ENCODE measurements around the gene CD55. TPM values are rescaled to one million over a fixed set of nuclear protein-coding genes. Genes with fewer than 3 reads are reported as not detected.

CD55 gene
- total and polyA plus RNA-seq, 2 of the 8 experiments (the other 6 are each of a cell fraction or from before 2014, with no cell fraction given) = 20.1 to 22.8 TPM

DNA sequence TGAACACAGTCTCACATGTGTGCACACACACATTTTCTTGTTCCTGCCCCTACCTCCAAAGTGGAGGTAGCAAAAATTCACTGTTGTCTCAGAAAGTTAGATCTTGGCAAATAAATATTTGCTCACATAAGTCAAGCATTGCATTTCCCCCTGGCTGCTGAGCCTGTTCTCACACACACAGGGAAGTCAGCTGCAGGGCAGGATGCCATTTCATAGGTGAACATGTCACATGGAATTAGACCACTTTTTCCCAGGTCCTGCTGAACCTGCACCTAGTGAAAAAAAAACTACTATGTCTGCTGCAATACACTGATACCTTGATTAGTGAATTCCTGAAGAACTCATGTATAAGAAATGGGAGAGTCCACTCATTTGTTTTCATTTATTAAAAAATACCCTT, 5.3 kb upstream of the CD55 start:
- Histone ChIP-seq H3K27ac (ENCODE audit: low read depth, low read length) (no peak overlapping the region), H3K18ac (ENCODE audit: extremely low read depth, low read length) (peak overlapping the region; percentile 39; the same call in 1 of the 2 replicates), H3K36me3 (ENCODE audit: control insufficient read depth in 2 of 4, insufficient read depth in 4 of 4, low read length in 3 of 4) (no peaks in the 10 kb centered on the region; a peak in 1 of 8 replicates), H2AFZ (ENCODE audit: low read length) (no peak overlapping the region), H3K23me2 (ENCODE audit: low read depth, low read length) (peaks cover 4% of the 10 kb centered on the region), H4K8ac (ENCODE audit: extremely low read depth, insufficient read depth, low read length) (no peak overlapping the region), H3K4me1 (replicated peaks in 1 of 4; ENCODE audit: control insufficient read depth in 3 of 4, insufficient read depth in 4 of 4, low read length in 3 of 4) (peaks cover 1 to 7% (median 6%) of the 10 kb centered on the region in 4 experiments; a peak in 3 of 7 replicates), H3K14ac (ENCODE audit: insufficient read length) (no peak overlapping the region), H2AK5ac (ENCODE audit: low read depth, low read length) (no peak overlapping the region), H3K79me1 (ENCODE audit: low read depth, low read length) (no peaks in the 10 kb centered on the region), H2BK12ac (ENCODE audit: low read depth, low read length) (0 out of 2 replicates have a peak overlapping the region, but pooled peaks have one; percentile 4), H3K56ac (replicated peaks; ENCODE audit: insufficient read length, low read depth, low read length) (no peak overlapping the region), H3K4me2 (ENCODE audit: insufficient read depth in 1 of 2, low read depth in 2 of 2, low read length in 2 of 2) (no peak overlapping the region), H2BK120ac (replicated peaks; ENCODE audit: low read depth, low read length) (no peak overlapping the region), H3K4me3 (ENCODE audit: extremely low read depth in 1 of 4, insufficient read depth in 2 of 4, low read depth in 3 of 4, low read length in 4 of 4) (no peak overlapping the region), H3K27me3 (replicated peaks in 1 of 4; ENCODE audit: control insufficient read depth in 3 of 4, extremely low read depth in 1 of 4, insufficient read depth in 3 of 4, low read length in 3 of 4) (no peaks in the 10 kb centered on the region), H4K20me1 (replicated peaks in 1 of 2; ENCODE audit: control insufficient read depth in 1 of 2, insufficient read depth in 2 of 2, low read length in 2 of 2) (peaks cover 0 to 3% of the 10 kb centered on the region in 2 experiments), H3K23ac (ENCODE audit: insufficient read length) (no peak overlapping the region), H2BK20ac (ENCODE audit: low read length) (no peak overlapping the region), H4K91ac (replicated peaks; ENCODE audit: insufficient read length, low read length) (peak overlapping the region; percentile 15), H3K4ac (replicated peaks; ENCODE audit: insufficient read length, low read depth, low read length) (no peak overlapping the region), H2BK5ac (ENCODE audit: low read depth, low read length) (0 out of 2 replicates have a peak overlapping the region, but pooled peaks have one; percentile 27), H3K9ac (replicated peaks in 1 of 4; ENCODE audit: extremely low read depth in 1 of 4, low read depth in 3 of 4, low read length in 3 of 4) (no peak overlapping the region), H3K9me3 (ENCODE audit: insufficient read depth in 2 of 2, low read depth in 1 of 2, low read length in 1 of 2) (no peaks in the 10 kb centered on the region), H2BK15ac (ENCODE audit: low read length) (no peak overlapping the region), H3K79me2 (ENCODE audit: control insufficient read depth in 1 of 2, insufficient read depth in 2 of 2, low read length in 2 of 2) (no peaks in the 10 kb centered on the region), H4K5ac (ENCODE audit: insufficient read length, low read depth, low read length) (peak overlapping the region; percentile 29)
- DNase-seq (ENCODE audit: low read depth in 1 of 2, low spot score in 2 of 2) = no peak
- ChIA-PET CTCF (ENCODE audit: partially characterized antibody) (interaction anchor here (0.9 kb wide), 1 partner anchor 249 kb away, joined by 3 read pairs; no protein-coding TSS in a partner anchor), POLR2A (ENCODE audit: partially characterized antibody) (no interaction called here)
- no peak for FAIRE-seq
- TF ChIP-seq HDAC6 (IDR thresholded peaks at IDR 0.05; ENCODE audit: low read depth, low read length) (no peak), EGR1 (IDR thresholded peaks at IDR 0.05; ENCODE audit: borderline replicate concordance, low read depth, low read length) (no peak), JUN (IDR thresholded peaks at IDR 0.05; ENCODE audit: low read depth, low read length) (no peak), SIX5 (IDR thresholded peaks at IDR 0.05; ENCODE audit: low read depth, low read length) (no peak), NANOG (IDR thresholded peaks at IDR 0.05; ENCODE audit: insufficient read depth, low read depth, low read length, poor library complexity, severe bottlenecking) (no peak), NRF1 (IDR thresholded peaks at IDR 0.05; ENCODE audit: low read depth, low read length) (no peak), CBX8 (IDR thresholded peaks at IDR 0.05; ENCODE audit: borderline replicate concordance, low read depth, low read length) (no peak), ASH2L (IDR thresholded peaks at IDR 0.05; ENCODE audit: low read length) (no peak), POLR2A (IDR thresholded peaks at IDR 0.05; ENCODE audit: control extremely low read depth in 1 of 2, low read depth in 2 of 2, low read length in 2 of 2) (no peak), ZNF274 (IDR thresholded peaks at IDR 0.05; ENCODE audit: borderline replicate concordance, extremely low read depth, low read length) (no peak)
- TF ChIP-seq, protein P1, sequence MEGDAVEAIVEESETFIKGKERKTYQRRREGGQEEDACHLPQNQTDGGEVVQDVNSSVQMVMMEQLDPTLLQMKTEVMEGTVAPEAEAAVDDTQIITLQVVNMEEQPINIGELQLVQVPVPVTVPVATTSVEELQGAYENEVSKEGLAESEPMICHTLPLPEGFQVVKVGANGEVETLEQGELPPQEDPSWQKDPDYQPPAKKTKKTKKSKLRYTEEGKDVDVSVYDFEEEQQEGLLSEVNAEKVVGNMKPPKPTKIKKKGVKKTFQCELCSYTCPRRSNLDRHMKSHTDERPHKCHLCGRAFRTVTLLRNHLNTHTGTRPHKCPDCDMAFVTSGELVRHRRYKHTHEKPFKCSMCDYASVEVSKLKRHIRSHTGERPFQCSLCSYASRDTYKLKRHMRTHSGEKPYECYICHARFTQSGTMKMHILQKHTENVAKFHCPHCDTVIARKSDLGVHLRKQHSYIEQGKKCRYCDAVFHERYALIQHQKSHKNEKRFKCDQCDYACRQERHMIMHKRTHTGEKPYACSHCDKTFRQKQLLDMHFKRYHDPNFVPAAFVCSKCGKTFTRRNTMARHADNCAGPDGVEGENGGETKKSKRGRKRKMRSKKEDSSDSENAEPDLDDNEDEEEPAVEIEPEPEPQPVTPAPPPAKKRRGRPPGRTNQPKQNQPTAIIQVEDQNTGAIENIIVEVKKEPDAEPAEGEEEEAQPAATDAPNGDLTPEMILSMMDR (IDR thresholded peaks at IDR 0.05; ENCODE audit: control extremely low read depth in 1 of 3, insufficient read depth in 1 of 3, low read depth in 1 of 3, low read length in 3 of 3) = no peak
- TF ChIP-seq, protein P2, sequence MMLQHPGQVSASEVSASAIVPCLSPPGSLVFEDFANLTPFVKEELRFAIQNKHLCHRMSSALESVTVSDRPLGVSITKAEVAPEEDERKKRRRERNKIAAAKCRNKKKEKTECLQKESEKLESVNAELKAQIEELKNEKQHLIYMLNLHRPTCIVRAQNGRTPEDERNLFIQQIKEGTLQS (IDR thresholded peaks at IDR 0.05; ENCODE audit: insufficient read depth, low read depth, low read length) = no peak
